ENCODE results near the gene MRFAP1. TPM values are rescaled to one million over a fixed set of nuclear protein-coding genes. Genes with fewer than 3 reads are reported as not detected.

The MRFAP1 gene
- total RNA-seq, 2 donors from 2014 or later: 97.9 to 115 TPM

DNA sequence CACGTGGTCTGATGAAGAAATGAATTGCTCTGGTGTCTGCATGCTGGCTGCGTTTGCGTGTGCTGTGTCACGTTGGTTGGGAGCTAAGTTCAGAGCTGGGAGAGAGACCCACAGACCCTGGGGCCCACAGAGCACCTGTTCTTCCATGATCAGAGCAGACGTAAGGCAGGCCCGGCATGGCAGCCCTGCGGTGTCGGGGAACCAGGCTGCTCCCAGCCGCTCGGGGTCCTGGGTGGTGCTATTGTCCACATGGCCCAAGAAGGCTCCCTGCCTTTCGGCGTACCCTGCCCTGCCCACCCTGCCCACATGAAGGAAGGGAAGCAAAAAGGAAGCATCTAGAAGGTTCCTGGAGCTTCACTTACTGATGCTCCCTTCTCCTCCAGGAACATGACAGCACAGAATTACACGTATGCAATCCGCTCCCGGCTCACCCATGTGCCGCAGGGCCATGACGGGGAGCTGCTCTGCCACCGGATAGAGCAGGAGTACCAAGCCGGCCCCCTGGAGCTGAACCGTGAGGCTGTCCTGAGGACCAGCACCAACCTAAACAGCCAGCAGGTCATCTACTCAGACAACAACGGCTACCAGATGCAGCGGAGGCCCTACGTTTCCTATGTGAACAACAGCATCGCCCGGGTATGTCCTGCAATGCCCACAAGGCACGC, 30.9 kb upstream of the MRFAP1 start:
- H3K9me3 ChIP-seq: no peaks in the 10 kb centered on the region
- TF ChIP-seq POLR2A (IDR thresholded peaks at IDR 0.05): no peak
- TF ChIP-seq, protein P1, sequence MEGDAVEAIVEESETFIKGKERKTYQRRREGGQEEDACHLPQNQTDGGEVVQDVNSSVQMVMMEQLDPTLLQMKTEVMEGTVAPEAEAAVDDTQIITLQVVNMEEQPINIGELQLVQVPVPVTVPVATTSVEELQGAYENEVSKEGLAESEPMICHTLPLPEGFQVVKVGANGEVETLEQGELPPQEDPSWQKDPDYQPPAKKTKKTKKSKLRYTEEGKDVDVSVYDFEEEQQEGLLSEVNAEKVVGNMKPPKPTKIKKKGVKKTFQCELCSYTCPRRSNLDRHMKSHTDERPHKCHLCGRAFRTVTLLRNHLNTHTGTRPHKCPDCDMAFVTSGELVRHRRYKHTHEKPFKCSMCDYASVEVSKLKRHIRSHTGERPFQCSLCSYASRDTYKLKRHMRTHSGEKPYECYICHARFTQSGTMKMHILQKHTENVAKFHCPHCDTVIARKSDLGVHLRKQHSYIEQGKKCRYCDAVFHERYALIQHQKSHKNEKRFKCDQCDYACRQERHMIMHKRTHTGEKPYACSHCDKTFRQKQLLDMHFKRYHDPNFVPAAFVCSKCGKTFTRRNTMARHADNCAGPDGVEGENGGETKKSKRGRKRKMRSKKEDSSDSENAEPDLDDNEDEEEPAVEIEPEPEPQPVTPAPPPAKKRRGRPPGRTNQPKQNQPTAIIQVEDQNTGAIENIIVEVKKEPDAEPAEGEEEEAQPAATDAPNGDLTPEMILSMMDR (IDR thresholded peaks at IDR 0.05): no peak
- no peak overlapping the region for H3K27ac ChIP-seq
- H3K4me3 ChIP-seq: no peak overlapping the region
- 90 to 93% methylated on average over 12 to 26 of the region's 26 CpGs for WGBS, 2 donors
- H3K4me1 ChIP-seq: no peaks in the 10 kb centered on the region
- ATAC-seq (no peak), DNase-seq (no peak)
- H3K36me3 ChIP-seq (replicated peaks in 1 of 2; ENCODE audit: insufficient read depth in 1 of 2, low read depth in 2 of 2): peaks cover 12 to 15% of the 10 kb centered on the region in 2 donors
- H3K27me3 ChIP-seq: no peaks in the 10 kb centered on the region
- intact Hi-C loops (cut with DNase I): no loop called here

DNA sequence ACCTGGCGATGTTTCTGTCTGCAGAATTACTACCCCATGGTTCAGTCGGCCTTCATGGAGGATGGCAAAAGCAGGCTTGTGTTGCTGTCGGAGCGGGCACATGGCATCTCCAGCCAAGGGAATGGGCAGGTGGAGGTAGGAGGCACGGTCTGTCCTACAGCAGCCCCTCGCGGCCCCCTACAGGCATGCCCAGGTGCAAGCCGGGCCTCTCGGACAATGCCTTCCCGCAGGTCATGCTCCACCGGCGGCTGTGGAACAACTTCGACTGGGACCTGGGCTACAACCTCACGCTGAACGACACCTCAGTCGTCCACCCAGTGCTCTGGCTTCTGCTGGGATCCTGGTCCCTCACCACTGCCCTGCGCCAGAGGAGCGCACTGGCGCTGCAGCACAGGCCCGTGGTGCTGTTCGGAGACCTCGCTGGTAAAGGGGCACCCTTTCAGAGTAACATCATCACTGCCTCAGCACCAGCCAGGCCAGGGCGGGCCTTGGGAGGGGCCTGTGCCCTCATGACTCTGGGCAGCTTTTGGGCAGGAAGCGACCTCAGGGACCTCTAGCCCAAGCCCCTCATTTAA, 29.5 kb upstream of the MRFAP1 start:
- intact Hi-C loops (cut with DNase I): no loop called here
- Histone ChIP-seq H3K4me1 (no peaks in the 10 kb centered on the region), H3K36me3 (replicated peaks in 1 of 2; ENCODE audit: insufficient read depth in 1 of 2, low read depth in 2 of 2) (peaks cover 1 to 8% of the 10 kb centered on the region in 2 donors), H3K9me3 (no peaks in the 10 kb centered on the region), H3K4me3 (no peak overlapping the region), H3K27me3 (no peaks in the 10 kb centered on the region), H3K27ac (no peak overlapping the region)
- TF ChIP-seq, protein P1 (IDR thresholded peaks at IDR 0.05): no peak
- TF ChIP-seq POLR2A (IDR thresholded peaks at IDR 0.05): no peak
- no peak for DNase-seq
- ATAC-seq: no peak
- 94 to 98% methylated on average over 7 to 24 of the region's 24 CpGs for WGBS, 2 donors

DNA sequence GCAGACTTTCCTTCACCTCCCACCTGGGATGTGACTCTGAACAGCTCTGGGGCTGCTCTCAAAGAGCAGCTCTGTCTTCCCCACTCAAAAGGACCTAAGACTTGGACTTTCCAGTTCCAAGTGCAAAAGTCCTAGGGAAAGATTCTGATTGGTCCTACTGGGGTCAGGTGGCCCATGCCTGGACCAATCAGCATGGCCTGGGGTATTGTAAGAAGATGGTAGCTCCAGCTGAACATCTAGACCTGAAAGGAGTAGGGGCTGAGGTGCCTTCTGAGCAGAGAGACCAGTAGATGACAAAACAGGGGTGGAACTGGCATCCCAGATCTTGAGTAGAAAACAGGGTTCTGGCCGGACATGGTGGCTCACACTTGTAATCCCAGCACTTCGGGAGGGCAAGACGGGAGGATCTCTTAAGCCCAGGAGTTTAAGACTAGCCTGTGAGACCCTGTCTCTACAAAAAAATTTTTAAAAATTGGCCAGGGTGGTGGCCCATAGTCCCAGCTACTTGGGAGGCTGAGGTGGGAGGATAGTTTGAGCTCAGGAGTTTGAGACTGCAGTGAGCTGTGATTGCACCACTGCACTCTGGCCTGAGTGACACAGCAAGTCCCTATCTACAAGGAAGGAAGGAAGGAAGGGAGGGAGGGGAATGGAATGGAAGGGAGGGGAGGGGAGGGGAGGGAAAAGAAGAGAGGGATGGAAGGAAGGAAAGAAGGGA, 27.4 kb upstream of the MRFAP1 start:
- intact Hi-C loops (cut with DNase I): no loop called here
- WGBS, 2 donors: 93 to 94% methylated on average over 3 of the region's 3 CpGs
- no peak overlapping the region for H3K4me3 ChIP-seq
- ATAC-seq (no peak), DNase-seq (no peak)
- TF ChIP-seq POLR2A (IDR thresholded peaks at IDR 0.05): no peak
- TF ChIP-seq, protein P1 (IDR thresholded peaks at IDR 0.05): no peak
- no peaks in the 10 kb centered on the region for H3K9me3 ChIP-seq
- no peak overlapping the region for H3K27ac ChIP-seq
- H3K4me1 ChIP-seq: no peaks in the 10 kb centered on the region
- peaks cover 0 to 16% of the 10 kb centered on the region in 2 donors for H3K36me3 ChIP-seq (replicated peaks in 1 of 2; ENCODE audit: insufficient read depth in 1 of 2, low read depth in 2 of 2)
- no peaks in the 10 kb centered on the region for H3K27me3 ChIP-seq

DNA sequence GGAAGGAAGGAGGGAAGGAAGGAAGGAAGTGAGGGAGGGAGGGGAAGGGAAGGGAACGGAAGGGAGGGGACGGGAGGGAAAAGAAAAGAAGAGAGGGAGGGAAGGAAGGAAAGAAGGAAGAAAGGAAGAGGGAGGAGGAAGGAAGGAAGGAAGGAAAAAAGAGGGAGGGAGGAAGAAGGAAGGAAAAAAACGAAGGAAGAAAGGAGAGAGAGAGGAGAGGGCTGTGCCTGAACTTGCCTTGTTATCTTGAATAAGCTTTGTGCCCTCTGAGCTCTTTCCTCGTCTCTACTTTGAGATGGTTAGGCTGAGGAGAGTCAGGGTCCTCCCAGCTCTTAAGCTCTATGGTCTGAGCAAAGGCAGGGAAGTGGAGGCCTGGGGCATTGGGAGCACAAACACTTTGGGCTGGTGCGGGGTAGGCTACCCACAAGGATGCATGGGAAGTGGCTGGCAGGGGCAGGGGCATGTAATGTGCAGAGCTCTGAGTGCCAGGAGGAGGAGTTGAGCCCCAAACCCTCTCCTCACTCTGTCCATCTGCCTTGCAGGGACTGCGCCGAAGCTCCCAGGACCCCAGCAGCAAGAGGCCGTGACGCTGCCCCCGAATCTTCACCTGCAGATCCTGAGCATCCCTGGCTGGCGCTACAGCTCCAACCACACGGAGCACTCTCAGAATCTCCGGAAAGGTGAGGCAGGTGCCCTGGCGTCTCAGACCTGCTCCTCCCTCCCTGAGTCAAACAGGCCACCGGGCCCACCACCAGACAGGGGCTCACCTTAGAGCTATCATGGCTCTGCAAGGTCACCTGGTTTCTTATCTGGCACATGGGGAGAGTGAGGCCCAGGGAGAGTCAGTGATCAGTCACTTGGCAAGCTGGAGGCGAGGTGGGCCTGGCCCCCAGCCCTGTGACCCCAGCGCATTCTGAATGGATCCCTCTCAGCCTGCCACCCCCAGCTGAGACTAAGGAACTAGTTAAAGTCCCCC, 26.5 kb upstream of the MRFAP1 start:
- no peaks in the 10 kb centered on the region for H3K4me1 ChIP-seq
- H3K36me3 ChIP-seq (replicated peaks in 1 of 2; ENCODE audit: insufficient read depth in 1 of 2, low read depth in 2 of 2): peaks cover 0 to 25% of the 10 kb centered on the region in 2 donors
- H3K9me3 ChIP-seq: no peaks in the 10 kb centered on the region
- TF ChIP-seq POLR2A (IDR thresholded peaks at IDR 0.05): no peak
- TF ChIP-seq, protein P1 (IDR thresholded peaks at IDR 0.05): no peak
- H3K4me3 ChIP-seq: no peak overlapping the region
- no peak overlapping the region for H3K27ac ChIP-seq
- DNase-seq (no peak), ATAC-seq (no peak)
- WGBS, 2 donors: 78 to 81% methylated on average over 5 to 17 of the region's 17 CpGs
- intact Hi-C loops (cut with DNase I): no loop called here
- no peaks in the 10 kb centered on the region for H3K27me3 ChIP-seq
